NOMO-1 treated with dmso at 0.1 percent for 144 hours (cell line): ENCODE measurements around the gene TCF7.
A peak's percentile ranks its signal among the peaks of the same experiment; 100 is the strongest.

Source experiments
- DNase-seq: peaks from one replicate; lab custom pipeline; 2025; ENCODE audit not compliant: unreplicated experiment; lab: John Stamatoyannopoulos, UW

Gene TCF7

GRCh38 chr5:134176511-134177368 lies 62.3 kb downstream of the TCF7 start, which contains the start of gene SKP1:
SKP1 (minus strand) TSS chr5:134176950; CDS start chr5:134174022, 2,928 bp downstream.
- DNase-seq: peak; percentile 77

GRCh38 chr5:134177369-134178095 lies 63.1 kb downstream of the TCF7 start:
- no peak for DNase-seq

- DNase-seq: no peak
Measured at GRCh38 chr5:134178096-134178419, 63.6 kb downstream of the TCF7 start.

GRCh38 chr5:134183481-134183880 lies 69.0 kb downstream of the TCF7 start:
- no peak for DNase-seq

GRCh38 chr5:134184155-134185135 lies 70.0 kb downstream of the TCF7 start:
- DNase-seq: peak; percentile 79

GRCh38 chr5:134188092-134188491 lies 73.6 kb downstream of the TCF7 start:
- DNase-seq: no peak

GRCh38 chr5:134189031-134189430 lies 74.5 kb downstream of the TCF7 start:
- no peak for DNase-seq

GRCh38 chr5:134195666-134196065 lies 81.2 kb downstream of the TCF7 start:
- DNase-seq: no peak
